ENCODE results near the gene ABCB9.

Gene ABCB9

DNA sequence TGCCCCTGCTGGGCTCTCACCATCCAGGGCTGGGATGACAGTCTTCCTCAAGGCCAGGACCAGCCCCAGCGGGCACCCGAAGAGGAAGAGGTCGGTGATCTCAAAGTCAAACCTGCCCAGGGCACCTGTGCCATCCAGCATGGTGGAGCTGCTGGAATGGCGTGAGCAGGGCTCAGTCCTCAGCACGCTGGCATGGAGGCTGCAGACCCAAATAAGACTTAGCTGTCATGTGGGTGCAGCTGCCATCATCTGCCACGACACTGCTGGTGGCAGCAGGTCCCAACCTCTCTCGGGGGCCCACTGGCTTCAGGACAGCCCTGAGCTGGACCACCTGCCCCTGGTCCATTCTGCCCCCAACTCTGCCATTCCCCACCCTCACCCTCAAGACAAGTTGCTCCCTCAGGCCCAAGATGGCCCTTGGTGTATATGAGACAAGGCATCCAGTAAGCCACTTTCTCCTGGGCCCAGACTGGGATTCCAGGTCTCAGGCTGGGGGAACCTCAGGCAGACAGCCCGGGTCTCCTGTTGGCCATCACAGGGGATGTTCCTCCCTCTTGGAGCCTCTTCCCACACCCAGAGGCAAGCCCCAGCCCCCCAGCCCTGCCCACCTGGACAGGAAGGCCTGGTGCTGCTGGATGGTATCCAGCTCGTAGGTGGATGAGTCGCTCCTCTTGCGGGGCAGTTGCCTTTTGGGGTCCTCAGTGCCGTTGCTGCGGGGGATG lies 28.7 kb upstream of the ABCB9 start:
- no peak for DNase-seq

GRCh38 chr12:122994140-122994675 lies 27.9 kb upstream of the ABCB9 start:
- DNase-seq = no peak

GRCh38 chr12:122992386-122992785 lies 26.1 kb upstream of the ABCB9 start:
- DNase-seq = no peak

DNA sequence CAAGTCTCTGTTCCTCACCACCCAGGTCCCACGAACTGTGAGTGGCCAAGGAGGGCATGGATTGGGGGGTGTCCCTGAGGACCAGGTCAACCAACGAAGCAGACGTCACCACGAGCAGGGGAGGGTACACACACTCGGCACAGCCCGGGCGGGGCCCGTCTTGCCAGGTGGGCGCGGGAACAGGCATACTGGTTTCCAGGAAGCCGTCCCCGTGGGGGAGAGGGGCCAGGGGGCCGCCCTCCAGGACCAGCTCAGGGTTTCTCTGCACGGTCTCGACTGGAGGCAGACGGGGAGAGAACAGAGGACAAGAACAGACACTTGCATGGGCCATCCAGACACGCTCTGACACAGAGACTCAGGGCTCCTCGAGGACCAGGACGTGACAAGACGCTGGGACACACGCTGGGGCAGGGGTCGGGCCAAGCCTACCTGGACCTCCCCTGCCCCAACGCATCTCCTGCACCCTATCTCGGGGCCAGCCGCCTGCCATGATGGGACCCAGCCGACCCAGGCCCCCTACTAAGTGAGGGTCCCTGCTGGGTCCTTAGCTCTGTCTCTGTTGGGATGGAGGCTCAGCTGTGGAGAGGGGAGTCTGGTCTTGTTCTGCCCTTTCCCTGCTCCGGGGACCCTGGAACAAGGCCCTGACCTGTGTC lies 25.5 kb upstream of the ABCB9 start:
- DNase-seq = no peak

DNA sequence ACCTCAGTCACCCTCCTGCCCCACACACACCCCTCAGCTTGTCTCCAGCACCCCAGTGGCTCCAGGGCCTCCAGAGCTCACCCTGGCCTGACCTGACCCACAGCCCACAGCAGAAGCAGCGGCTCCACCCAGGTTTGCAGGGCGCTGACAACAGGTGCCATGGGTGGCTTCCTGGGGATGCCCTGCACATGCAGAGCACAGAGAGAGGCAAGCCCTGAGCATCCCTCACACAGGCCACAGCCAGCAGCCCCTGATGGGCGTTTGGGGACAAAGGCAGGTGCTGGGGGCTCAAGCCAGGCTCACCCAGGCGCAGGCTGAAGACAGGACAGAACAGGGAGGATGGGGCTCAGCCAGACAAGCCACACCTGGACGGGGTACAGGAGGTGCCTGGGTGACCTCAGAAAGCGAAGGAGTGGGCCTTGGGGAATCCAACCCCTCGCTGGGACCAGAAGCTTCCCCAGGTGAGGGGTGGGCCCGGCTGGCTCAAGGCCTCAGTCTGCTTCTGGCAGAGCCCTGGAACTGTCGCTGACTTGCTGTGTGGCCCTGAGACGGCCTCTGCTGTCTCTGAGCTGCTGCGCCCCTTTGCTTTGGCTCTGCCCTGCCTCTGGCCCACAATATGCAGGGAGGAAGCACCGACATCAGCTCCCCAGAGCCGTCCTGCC lies 24.8 kb upstream of the ABCB9 start:
- no peak for DNase-seq

- DNase-seq = no peak
Measured at GRCh38 chr12:122990561-122990960, 24.3 kb upstream of the ABCB9 start.

GRCh38 chr12:122989874-122990419 lies 23.7 kb upstream of the ABCB9 start:
- no peak for DNase-seq

DNA sequence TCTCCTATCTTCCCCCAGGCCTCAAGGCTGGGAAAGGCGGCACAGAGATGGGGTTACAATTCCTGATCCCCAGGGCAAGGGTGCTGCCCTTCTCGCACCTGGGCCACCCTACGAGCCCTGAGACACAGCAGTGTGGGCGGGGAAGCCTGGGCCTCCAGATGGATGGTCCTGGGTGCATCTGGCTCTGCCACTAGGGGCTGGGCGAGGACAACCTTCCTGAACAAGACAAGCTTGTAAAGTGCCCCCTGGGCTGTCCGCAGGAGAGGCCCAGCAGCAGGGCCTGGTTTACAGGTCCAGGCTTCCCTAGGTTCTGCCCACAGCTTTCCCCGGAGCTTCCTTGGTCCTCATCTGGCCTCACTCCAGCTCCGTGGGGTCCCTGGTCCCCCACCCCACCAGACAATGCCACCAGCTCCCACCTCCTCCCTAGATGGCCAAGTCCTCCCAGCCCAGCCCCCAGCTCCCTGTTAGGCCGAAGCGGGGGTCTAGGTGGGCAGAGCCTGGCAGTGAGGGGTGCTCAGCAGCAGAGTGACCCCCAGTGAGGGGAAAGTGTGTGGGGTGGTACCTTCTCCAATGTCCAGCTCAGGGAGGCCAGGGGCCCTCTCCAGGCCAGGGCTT lies 23.1 kb upstream of the ABCB9 start:
- no peak for DNase-seq

- no peak for DNase-seq
Measured at GRCh38 chr12:122988612-122989212, 22.4 kb upstream of the ABCB9 start.

DNA sequence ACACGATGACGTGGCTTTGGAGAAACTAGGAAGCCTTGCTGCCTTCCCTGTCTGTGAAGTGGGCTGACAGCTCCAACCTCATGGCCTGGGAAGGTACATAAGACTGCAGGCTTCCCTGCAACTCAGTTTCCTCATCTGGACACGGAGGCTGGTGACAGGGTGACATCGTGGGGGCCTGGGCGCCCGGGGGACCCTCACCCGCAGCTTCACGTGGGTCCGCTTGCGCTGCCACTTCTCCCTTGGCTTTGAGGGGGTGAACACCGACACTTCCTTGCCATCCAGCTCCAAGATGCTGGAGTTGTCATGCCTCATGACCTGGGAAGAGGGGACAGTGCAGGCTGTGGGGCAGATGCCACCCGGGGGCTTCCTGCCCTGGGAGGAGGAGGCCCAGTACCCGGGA lies 21.8 kb upstream of the ABCB9 start:
- DNase-seq = no peak

- DNase-seq = no peak
Measured at GRCh38 chr12:122987086-122987951, 21.1 kb upstream of the ABCB9 start.

GRCh38 chr12:122986258-122986871 lies 20.1 kb upstream of the ABCB9 start:
- DNase-seq = no peak

DNA sequence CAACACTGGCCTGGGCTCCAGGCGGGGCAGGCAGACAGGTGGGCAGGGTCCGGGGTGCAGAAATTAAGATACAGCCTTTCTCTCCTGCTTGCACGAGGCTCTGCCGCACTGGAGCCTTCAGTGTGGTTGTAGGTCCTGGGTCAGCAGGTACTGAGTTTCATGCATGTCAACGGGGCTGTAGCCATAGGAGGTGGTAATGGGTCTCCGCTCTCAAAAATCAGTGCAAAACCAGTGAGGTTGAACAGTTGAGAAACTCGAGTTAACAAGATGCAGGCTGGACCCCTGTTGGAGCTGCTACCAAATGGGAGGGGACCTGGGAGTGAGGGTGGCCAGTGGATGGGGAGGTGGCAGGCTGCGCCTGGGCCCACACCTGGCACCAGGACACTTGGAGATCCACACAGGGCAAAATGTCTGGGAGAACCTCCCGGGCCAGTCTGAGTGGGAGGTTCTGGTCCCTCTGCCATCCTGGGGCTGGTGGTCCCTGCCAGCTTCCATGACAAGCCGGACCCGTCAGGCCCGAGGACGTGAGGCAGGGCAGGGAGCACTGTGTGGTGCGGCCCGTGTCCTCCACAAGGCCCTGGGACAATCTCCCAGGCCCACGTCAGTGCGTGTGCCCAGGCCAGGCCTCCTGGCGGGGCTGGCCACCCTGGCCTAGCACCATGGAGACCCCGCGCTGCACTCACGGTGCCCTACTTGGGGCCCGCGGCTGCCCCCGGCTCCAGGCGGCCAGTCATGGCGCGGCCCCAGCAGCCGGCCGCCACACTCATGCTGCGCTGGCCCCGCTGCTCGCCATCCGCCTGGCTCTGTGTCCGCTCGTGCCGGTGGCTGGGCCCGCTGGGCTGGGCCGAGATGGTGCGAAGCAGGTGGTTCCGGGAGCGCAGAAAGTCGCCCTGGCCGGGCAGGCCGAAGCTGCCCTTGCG lies 19.3 kb upstream of the ABCB9 start:
- DNase-seq = no peak

DNA sequence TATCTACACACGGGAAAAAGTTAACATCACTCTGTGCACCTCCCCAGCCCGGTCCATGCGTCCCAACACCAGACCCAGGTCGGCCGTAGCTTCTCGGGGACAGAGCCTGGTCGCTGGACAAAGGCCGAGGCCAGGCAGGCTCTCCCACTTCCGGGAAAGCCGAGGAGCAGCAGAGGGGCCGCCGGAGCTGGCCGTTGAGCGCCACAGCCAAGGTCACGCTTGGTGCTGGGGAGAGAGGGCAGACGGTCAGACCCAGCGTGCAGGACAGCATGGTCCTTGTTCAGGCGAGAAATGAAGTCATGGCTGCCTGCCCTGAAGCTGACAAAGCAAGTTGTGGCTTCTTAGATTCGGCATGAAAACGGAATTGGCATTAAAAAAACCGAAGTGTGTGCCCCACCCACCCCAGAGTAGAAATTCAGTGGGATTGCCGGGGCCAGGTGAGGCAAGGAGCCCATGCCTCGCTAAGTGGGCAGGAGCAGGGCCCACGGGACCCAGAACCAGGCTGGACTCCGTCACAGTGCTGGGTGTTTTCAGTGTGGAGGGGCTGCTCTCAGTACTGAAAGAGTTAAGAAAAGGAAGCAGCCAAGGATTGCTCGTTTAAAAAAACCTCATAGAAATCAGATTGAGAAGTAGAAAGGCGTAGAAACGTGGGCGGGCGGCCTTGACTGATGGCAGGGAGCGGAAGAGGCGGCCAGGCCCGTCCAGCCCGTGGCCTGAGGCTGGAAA lies 18.5 kb upstream of the ABCB9 start:
- DNase-seq = no peak

DNA sequence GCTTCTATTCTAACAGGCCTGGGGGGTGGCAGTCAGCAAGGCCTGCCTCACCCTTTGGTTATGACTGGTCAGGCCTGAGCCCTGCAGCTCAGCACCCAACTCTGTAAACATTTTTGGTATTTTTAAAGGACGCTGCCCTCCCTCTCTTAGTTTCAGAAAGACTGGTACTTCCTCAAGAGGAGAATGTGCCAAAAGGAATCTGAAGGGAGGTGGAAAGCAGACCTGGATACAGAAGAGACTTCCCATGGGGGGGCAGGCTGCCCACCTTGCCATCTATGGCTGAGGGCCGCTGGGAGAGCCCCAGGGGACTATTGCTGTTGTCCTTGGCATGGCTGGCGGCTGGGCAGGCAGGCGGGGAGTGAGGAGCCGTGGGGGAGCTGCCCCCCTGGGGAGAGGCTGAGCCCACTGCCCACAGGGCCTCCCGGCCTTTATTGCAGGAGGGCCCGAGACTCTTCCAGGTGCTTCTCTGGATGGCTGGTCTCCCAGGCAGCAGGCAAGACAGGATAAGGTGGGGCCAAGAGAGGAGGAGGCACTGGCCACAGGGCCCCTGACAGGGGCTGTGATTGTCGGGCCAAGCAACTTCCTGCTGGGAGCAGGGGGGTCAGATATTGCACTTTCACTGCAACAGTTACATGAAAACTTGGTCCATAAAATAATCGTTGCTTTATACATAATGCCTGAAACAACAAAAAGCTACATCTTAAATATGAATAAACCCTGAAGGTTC lies 17.7 kb upstream of the ABCB9 start:
- DNase-seq = no peak

GRCh38 chr12:122982963-122983788 lies 16.9 kb upstream of the ABCB9 start:
- DNase-seq = no peak

DNA sequence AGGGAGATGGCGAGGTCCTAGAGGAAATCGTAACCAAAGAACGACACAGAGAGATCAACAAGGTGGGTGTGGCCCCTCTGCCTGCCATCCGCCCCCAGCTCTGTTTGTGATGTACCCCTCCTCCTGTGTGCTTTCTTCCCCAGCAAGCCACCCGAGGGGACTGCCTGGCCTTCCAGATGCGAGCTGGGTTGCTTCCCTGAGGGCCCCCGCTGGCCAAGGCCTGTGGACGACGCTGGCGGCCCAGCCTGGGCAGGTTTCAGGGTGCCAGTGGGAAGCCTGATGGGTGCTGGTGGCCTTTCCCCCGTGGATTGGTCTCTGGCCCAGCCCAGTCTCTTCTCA lies 16.2 kb upstream of the ABCB9 start:
- no peak for DNase-seq

All from GDM1 (cell line).